Measurements from ENCODE around the gene CFB.

CFB gene

GRCh38 chr6:31945507-31946369, at the start of gene CFB:
TSS of gene CFB (plus strand) at chr6:31946095. CDS start at chr6:31946222, 127 bp downstream.
- DNase-seq (ENCODE audit: low spot score), result no peak
- H3K36me3 Mint-ChIP-seq (ENCODE audit: low read depth), result no peaks in the 10 kb centered on the region
- H3K27me3 Mint-ChIP-seq (ENCODE audit: low read depth), result no peaks in the 10 kb centered on the region
- no peaks in the 10 kb centered on the region for H3K4me1 Mint-ChIP-seq (ENCODE audit: low read depth)
- H3K27ac Mint-ChIP-seq, result no peak within 1 kb of the TSS
- no peak within 1 kb of the TSS for H3K4me3 Mint-ChIP-seq
- H3K9me3 Mint-ChIP-seq, result no peaks in the 10 kb centered on the region

- Mint-ChIP-seq H3K4me1 (ENCODE audit: low read depth) (peaks cover 19% of the 10 kb centered on the region), H3K27ac (peak overlapping the region; percentile 82), H3K9me3 (no peaks in the 10 kb centered on the region), H3K27me3 (ENCODE audit: low read depth) (no peaks in the 10 kb centered on the region), H3K4me3 (peak overlapping the region; percentile 90), H3K36me3 (ENCODE audit: low read depth) (peaks cover 31% of the 10 kb centered on the region)
- DNase-seq (ENCODE audit: low spot score), result no peak
Observed at GRCh38 chr6:31896493-31896855, 49.4 kb upstream of the CFB start.

GRCh38 chr6:31896856-31897611, 48.9 kb upstream of the CFB start:
- no peak for DNase-seq (ENCODE audit: low spot score)
- peaks cover 19% of the 10 kb centered on the region for H3K4me1 Mint-ChIP-seq (ENCODE audit: low read depth)
- H3K36me3 Mint-ChIP-seq (ENCODE audit: low read depth), result peaks cover 27% of the 10 kb centered on the region
- peak overlapping the region; percentile 90 for H3K4me3 Mint-ChIP-seq
- H3K9me3 Mint-ChIP-seq, result no peaks in the 10 kb centered on the region
- H3K27ac Mint-ChIP-seq, result peak overlapping the region; percentile 82
- no peaks in the 10 kb centered on the region for H3K27me3 Mint-ChIP-seq (ENCODE audit: low read depth)

GRCh38 chr6:31897612-31898382, 48.1 kb upstream of the CFB start, which contains the start of gene EHMT2:
TSS of gene EHMT2 (minus strand) at chr6:31897698. CDS start at chr6:31897677, 21 bp downstream.
- H3K4me1 Mint-ChIP-seq (ENCODE audit: low read depth), result peaks cover 24% of the 10 kb centered on the region
- peak; percentile 87 for DNase-seq (ENCODE audit: low spot score)
- H3K9me3 Mint-ChIP-seq, result no peaks in the 10 kb centered on the region
- H3K27me3 Mint-ChIP-seq (ENCODE audit: low read depth), result no peaks in the 10 kb centered on the region
- H3K27ac Mint-ChIP-seq, result peak within 1 kb of the TSS; percentile 94
- peaks cover 21% of the 10 kb centered on the region for H3K36me3 Mint-ChIP-seq (ENCODE audit: low read depth)
- H3K4me3 Mint-ChIP-seq, result peak within 1 kb of the TSS; percentile 99

- H3K4me3 Mint-ChIP-seq, result peak overlapping the region; percentile 99
- H3K9me3 Mint-ChIP-seq, result no peaks in the 10 kb centered on the region
- no peaks in the 10 kb centered on the region for H3K27me3 Mint-ChIP-seq (ENCODE audit: low read depth)
- H3K36me3 Mint-ChIP-seq (ENCODE audit: low read depth), result peaks cover 16% of the 10 kb centered on the region
- peaks cover 27% of the 10 kb centered on the region for H3K4me1 Mint-ChIP-seq (ENCODE audit: low read depth)
- no peak for DNase-seq (ENCODE audit: low spot score)
- H3K27ac Mint-ChIP-seq, result peak overlapping the region; percentile 94
Observed at GRCh38 chr6:31898383-31899011, 47.4 kb upstream of the CFB start.

GRCh38 chr6:31899215-31899614, 46.7 kb upstream of the CFB start:
- peak overlapping the region; percentile 68 for H3K4me3 Mint-ChIP-seq
- H3K27ac Mint-ChIP-seq, result peak overlapping the region; percentile 71
- peaks cover 27% of the 10 kb centered on the region for H3K4me1 Mint-ChIP-seq (ENCODE audit: low read depth)
- H3K27me3 Mint-ChIP-seq (ENCODE audit: low read depth), result no peaks in the 10 kb centered on the region
- no peak for DNase-seq (ENCODE audit: low spot score)
- peaks cover 14% of the 10 kb centered on the region for H3K36me3 Mint-ChIP-seq (ENCODE audit: low read depth)
- H3K9me3 Mint-ChIP-seq, result no peaks in the 10 kb centered on the region

GRCh38 chr6:31899882-31900722, 45.8 kb upstream of the CFB start:
- no peak overlapping the region for H3K27ac Mint-ChIP-seq
- no peaks in the 10 kb centered on the region for H3K27me3 Mint-ChIP-seq (ENCODE audit: low read depth)
- peaks cover 11% of the 10 kb centered on the region for H3K36me3 Mint-ChIP-seq (ENCODE audit: low read depth)
- DNase-seq (ENCODE audit: low spot score), result no peak
- peak overlapping the region; percentile 68 for H3K4me3 Mint-ChIP-seq
- H3K4me1 Mint-ChIP-seq (ENCODE audit: low read depth), result peaks cover 27% of the 10 kb centered on the region
- H3K9me3 Mint-ChIP-seq, result no peaks in the 10 kb centered on the region

- peak overlapping the region; percentile 57 for H3K4me3 Mint-ChIP-seq
- H3K4me1 Mint-ChIP-seq (ENCODE audit: low read depth), result peaks cover 22% of the 10 kb centered on the region
- no peak overlapping the region for H3K27ac Mint-ChIP-seq
- no peak for DNase-seq (ENCODE audit: low spot score)
- no peaks in the 10 kb centered on the region for H3K27me3 Mint-ChIP-seq (ENCODE audit: low read depth)
- peaks cover 6% of the 10 kb centered on the region for H3K36me3 Mint-ChIP-seq (ENCODE audit: low read depth)
- no peaks in the 10 kb centered on the region for H3K9me3 Mint-ChIP-seq
Observed at GRCh38 chr6:31900917-31901414, 44.9 kb upstream of the CFB start.

GRCh38 chr6:31901415-31901952, 44.4 kb upstream of the CFB start:
- Mint-ChIP-seq H3K4me3 (peak overlapping the region; percentile 57), H3K27me3 (ENCODE audit: low read depth) (no peaks in the 10 kb centered on the region), H3K27ac (no peak overlapping the region), H3K4me1 (ENCODE audit: low read depth) (peaks cover 22% of the 10 kb centered on the region), H3K9me3 (no peaks in the 10 kb centered on the region), H3K36me3 (ENCODE audit: low read depth) (peaks cover 6% of the 10 kb centered on the region)
- DNase-seq (ENCODE audit: low spot score), result peak; percentile 40

- H3K4me1 Mint-ChIP-seq (ENCODE audit: low read depth), result peaks cover 20% of the 10 kb centered on the region
- peaks cover 5% of the 10 kb centered on the region for H3K36me3 Mint-ChIP-seq (ENCODE audit: low read depth)
- peak within 1 kb of the TSS; percentile 86 for H3K4me3 Mint-ChIP-seq
- H3K9me3 Mint-ChIP-seq, result no peaks in the 10 kb centered on the region
- peak within 1 kb of the TSS; percentile 82 for H3K27ac Mint-ChIP-seq
- DNase-seq (ENCODE audit: low spot score), result peak; percentile 92
- no peaks in the 10 kb centered on the region for H3K27me3 Mint-ChIP-seq (ENCODE audit: low read depth)
Observed at GRCh38 chr6:31901953-31902643, 43.8 kb upstream of the CFB start, which contains the start of gene ZBTB12. TSS of gene ZBTB12 (minus strand) at chr6:31902086. CDS start at chr6:31901305, 781 bp downstream.

GRCh38 chr6:31903957-31904356, 41.9 kb upstream of the CFB start:
- no peaks in the 10 kb centered on the region for H3K36me3 Mint-ChIP-seq (ENCODE audit: low read depth)
- no peak for DNase-seq (ENCODE audit: low spot score)
- H3K27me3 Mint-ChIP-seq (ENCODE audit: low read depth), result no peaks in the 10 kb centered on the region
- no peak overlapping the region for H3K27ac Mint-ChIP-seq
- H3K4me1 Mint-ChIP-seq (ENCODE audit: low read depth), result peaks cover 20% of the 10 kb centered on the region
- no peak overlapping the region for H3K4me3 Mint-ChIP-seq
- no peaks in the 10 kb centered on the region for H3K9me3 Mint-ChIP-seq

GRCh38 chr6:31905041-31905440, 40.9 kb upstream of the CFB start:
- Mint-ChIP-seq H3K4me1 (ENCODE audit: low read depth) (peaks cover 18% of the 10 kb centered on the region), H3K36me3 (ENCODE audit: low read depth) (no peaks in the 10 kb centered on the region), H3K4me3 (no peak overlapping the region), H3K27ac (no peak overlapping the region), H3K27me3 (ENCODE audit: low read depth) (no peaks in the 10 kb centered on the region), H3K9me3 (no peaks in the 10 kb centered on the region)
- DNase-seq (ENCODE audit: low spot score), result no peak
